ENCODE results near the gene FAAH. TPM values are rescaled to one million over a fixed set of nuclear protein-coding genes. Genes with fewer than 3 reads are reported as not detected.

FAAH gene
- total and polyA plus RNA-seq, 2 of the 13 experiments (the other 11 are each of a cell fraction or from before 2014, with no cell fraction given): 5.4 to 11.0 TPM

DNA sequence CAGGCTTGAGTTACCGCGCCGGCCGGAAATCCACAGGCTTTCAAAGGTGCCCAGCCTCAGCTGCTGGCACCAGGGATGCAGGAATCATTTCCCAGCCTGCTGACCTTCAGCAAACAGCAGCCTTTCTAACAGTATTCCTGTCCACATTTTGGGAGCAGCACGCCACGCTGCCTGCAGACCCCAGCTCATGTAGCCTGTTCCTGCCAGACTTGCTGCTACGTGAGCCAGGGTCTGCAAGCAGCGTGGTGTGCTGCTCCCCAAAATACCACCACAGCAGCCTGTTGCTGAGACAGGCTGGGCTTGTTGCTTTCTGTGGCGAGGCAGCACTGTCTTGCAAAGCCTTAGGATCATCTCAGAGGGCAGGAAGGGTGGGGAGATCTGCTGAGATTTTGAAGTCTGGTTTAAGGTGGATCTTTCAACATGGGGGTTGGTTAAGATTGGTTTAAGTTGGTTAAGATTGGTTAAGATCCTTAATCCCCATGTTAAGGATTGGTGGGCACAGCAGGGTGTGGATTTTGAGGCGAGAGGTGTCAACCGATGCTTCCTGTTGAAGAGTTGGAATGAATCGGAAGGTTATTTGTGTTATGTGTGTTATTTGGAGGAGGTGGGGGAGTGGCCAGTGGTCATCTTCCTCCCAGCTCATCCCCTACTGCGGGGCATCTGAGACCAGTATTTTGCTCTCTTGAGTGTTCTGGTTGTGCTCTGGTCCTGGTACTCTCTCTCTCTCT, 12.9 kb downstream of the FAAH start (continued):
- TF ChIP-seq, protein P1, sequence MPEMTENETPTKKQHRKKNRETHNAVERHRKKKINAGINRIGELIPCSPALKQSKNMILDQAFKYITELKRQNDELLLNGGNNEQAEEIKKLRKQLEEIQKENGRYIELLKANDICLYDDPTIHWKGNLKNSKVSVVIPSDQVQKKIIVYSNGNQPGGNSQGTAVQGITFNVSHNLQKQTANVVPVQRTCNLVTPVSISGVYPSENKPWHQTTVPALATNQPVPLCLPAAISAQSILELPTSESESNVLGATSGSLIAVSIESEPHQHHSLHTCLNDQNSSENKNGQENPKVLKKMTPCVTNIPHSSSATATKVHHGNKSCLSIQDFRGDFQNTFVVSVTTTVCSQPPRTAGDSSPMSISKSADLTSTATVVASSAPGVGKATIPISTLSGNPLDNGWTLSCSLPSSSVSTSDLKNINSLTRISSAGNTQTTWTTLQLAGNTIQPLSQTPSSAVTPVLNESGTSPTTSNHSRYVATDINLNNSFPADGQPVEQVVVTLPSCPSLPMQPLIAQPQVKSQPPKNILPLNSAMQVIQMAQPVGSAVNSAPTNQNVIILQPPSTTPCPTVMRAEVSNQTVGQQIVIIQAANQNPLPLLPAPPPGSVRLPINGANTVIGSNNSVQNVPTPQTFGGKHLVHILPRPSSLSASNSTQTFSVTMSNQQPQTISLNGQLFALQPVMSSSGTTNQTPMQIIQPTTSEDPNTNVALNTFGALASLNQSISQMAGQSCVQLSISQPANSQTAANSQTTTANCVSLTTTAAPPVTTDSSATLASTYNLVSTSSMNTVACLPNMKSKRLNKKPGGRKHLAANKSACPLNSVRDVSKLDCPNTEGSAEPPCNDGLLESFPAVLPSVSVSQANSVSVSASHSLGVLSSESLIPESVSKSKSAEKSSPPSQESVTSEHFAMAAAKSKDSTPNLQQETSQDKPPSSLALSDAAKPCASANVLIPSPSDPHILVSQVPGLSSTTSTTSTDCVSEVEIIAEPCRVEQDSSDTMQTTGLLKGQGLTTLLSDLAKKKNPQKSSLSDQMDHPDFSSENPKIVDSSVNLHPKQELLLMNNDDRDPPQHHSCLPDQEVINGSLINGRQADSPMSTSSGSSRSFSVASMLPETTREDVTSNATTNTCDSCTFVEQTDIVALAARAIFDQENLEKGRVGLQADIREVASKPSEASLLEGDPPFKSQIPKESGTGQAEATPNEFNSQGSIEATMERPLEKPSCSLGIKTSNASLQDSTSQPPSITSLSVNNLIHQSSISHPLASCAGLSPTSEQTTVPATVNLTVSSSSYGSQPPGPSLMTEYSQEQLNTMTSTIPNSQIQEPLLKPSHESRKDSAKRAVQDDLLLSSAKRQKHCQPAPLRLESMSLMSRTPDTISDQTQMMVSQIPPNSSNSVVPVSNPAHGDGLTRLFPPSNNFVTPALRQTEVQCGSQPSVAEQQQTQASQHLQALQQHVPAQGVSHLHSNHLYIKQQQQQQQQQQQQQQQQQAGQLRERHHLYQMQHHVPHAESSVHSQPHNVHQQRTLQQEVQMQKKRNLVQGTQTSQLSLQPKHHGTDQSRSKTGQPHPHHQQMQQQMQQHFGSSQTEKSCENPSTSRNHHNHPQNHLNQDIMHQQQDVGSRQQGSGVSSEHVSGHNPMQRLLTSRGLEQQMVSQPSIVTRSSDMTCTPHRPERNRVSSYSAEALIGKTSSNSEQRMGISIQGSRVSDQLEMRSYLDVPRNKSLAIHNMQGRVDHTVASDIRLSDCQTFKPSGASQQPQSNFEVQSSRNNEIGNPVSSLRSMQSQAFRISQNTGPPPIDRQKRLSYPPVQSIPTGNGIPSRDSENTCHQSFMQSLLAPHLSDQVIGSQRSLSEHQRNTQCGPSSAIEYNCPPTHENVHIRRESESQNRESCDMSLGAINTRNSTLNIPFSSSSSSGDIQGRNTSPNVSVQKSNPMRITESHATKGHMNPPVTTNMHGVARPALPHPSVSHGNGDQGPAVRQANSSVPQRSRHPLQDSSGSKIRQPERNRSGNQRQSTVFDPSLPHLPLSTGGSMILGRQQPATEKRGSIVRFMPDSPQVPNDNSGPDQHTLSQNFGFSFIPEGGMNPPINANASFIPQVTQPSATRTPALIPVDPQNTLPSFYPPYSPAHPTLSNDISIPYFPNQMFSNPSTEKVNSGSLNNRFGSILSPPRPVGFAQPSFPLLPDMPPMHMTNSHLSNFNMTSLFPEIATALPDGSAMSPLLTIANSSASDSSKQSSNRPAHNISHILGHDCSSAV (CRISPR knock-in tag; IDR thresholded peaks at IDR 0.05; ENCODE audit: borderline replicate concordance): no peak
- TF ChIP-seq GZF1 (CRISPR knock-in tag; IDR thresholded peaks at IDR 0.05) (no peak), REPIN1 (CRISPR knock-in tag; IDR thresholded peaks at IDR 0.05; ENCODE audit: borderline replicate concordance, low read depth) (no peak)
- TF ChIP-seq, protein P2, sequence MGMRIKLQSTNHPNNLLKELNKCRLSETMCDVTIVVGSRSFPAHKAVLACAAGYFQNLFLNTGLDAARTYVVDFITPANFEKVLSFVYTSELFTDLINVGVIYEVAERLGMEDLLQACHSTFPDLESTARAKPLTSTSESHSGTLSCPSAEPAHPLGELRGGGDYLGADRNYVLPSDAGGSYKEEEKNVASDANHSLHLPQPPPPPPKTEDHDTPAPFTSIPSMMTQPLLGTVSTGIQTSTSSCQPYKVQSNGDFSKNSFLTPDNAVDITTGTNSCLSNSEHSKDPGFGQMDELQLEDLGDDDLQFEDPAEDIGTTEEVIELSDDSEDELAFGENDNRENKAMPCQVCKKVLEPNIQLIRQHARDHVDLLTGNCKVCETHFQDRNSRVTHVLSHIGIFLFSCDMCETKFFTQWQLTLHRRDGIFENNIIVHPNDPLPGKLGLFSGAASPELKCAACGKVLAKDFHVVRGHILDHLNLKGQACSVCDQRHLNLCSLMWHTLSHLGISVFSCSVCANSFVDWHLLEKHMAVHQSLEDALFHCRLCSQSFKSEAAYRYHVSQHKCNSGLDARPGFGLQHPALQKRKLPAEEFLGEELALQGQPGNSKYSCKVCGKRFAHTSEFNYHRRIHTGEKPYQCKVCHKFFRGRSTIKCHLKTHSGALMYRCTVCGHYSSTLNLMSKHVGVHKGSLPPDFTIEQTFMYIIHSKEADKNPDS (CRISPR knock-in tag; IDR thresholded peaks at IDR 0.05): no peak
